Activated CD4-positive, alpha-beta T cell treated with anti-CD3 and anti-CD28 coated beads, Interleukin-2, amount 50 U/mL, for 1 hour (primary cell): ENCODE measurements around the gene KIF1A.

ENCODE experiments used
- DNase-seq: peaks from one replicate; pipeline ENCODE4 v3.0.0-alpha.2; 2020

KIF1A gene

GRCh38 chr2:240796543-240797499 lies 23.2 kb downstream of the KIF1A start:
- DNase-seq, result no peak

GRCh38 chr2:240795916-240796510 lies 24.0 kb downstream of the KIF1A start:
- DNase-seq, result no peak

- DNase-seq, result no peak
Observed at GRCh38 chr2:240795454-240795853, 24.6 kb downstream of the KIF1A start.

GRCh38 chr2:240794178-240794721 lies 25.8 kb downstream of the KIF1A start:
- DNase-seq, result no peak

GRCh38 chr2:240793313-240794177 lies 26.5 kb downstream of the KIF1A start:
- no peak for DNase-seq

GRCh38 chr2:240792629-240793312 lies 27.2 kb downstream of the KIF1A start:
- no peak for DNase-seq

GRCh38 chr2:240791821-240792628 lies 28.0 kb downstream of the KIF1A start:
- no peak for DNase-seq

- no peak for DNase-seq
Observed at GRCh38 chr2:240791221-240791800, 28.7 kb downstream of the KIF1A start.

GRCh38 chr2:240790370-240791220 lies 29.4 kb downstream of the KIF1A start:
- DNase-seq, result no peak

- no peak for DNase-seq
Observed at GRCh38 chr2:240789501-240790369, 30.3 kb downstream of the KIF1A start.

GRCh38 chr2:240789051-240789453 lies 31.0 kb downstream of the KIF1A start:
- no peak for DNase-seq

GRCh38 chr2:240788482-240788881 lies 31.5 kb downstream of the KIF1A start:
- no peak for DNase-seq

- DNase-seq, result no peak
Observed at GRCh38 chr2:240787521-240788472, 32.2 kb downstream of the KIF1A start.

- no peak for DNase-seq
Observed at GRCh38 chr2:240786871-240787311, 33.1 kb downstream of the KIF1A start.

GRCh38 chr2:240786355-240786841 lies 33.6 kb downstream of the KIF1A start:
- DNase-seq, result no peak

GRCh38 chr2:240785424-240786335 lies 34.3 kb downstream of the KIF1A start:
- DNase-seq, result no peak
